Activated CD4-positive, alpha-beta T cell treated with anti-CD3 and anti-CD28 coated beads for 1 hour (primary cell): ENCODE data around the gene RAB44.

Source experiments
- DNase-seq: peaks from one replicate; pipeline ENCODE4 v3.0.0-alpha.2; 2020

Gene RAB44

GRCh38 chr6:36780442-36781177 lies 83.0 kb downstream of the RAB44 start:
- DNase-seq, result no peak

GRCh38 chr6:36781669-36782068 lies 84.0 kb downstream of the RAB44 start:
- DNase-seq, result no peak
